Activated CD8-positive, alpha-beta memory T cell treated with anti-CD3 and anti-CD28 coated beads for 36 hours (primary cell): ENCODE results near the gene DOCK3. TPM values are rescaled to one million over a fixed set of nuclear protein-coding genes. Genes with fewer than 3 reads are reported as not detected.
"Not testable (repeated sequence)": the region's sequence is repeated elsewhere in the genome, so short reads cannot be mapped to it uniquely, and the experiment has no call there.

Source experiments
- CTCF ChIA-PET: fragments of 350-600 bp; sonication (Branson Sonifier 250); formaldehyde crosslinking; loops from one replicate; lab custom pipeline; 2021; ENCODE audit warnings: antibody characterized with exemption; lab: Charles Lee
- POLR2A ChIA-PET: fragments of 350-600 bp; sonication (Branson Sonifier 250); formaldehyde crosslinking; loops from one replicate; lab custom pipeline; 2021; ENCODE audit warnings: antibody characterized with exemption; lab: Charles Lee
- total RNA-seq, 2 experiments: library from RNA; stranded (reverse); gene quantifications; one replicate each; pipeline ENCODE4 v1.2.3, GENCODE V29; 2021

Gene DOCK3
- total RNA-seq, 2 experiments from 2014 or later, result 2.1 to 2.5 TPM

- POLR2A ChIA-PET, CTCF ChIA-PET: not testable (repeated sequence)
Measured at GRCh38 chr3:51199296-51199695, 524.6 kb downstream of the DOCK3 start.

GRCh38 chr3:51216291-51216690 is 541.6 kb downstream of the DOCK3 start:
- POLR2A ChIA-PET, result no interaction called here
- CTCF ChIA-PET, result interaction anchor here (0.6 kb wide), 1 partner anchor 398 kb away, joined by 3 read pairs; no protein-coding TSS in a partner anchor

- ChIA-PET CTCF (no interaction called here), POLR2A (no interaction called here)
Measured at GRCh38 chr3:51221959-51222358, 547.2 kb downstream of the DOCK3 start.

GRCh38 chr3:51224283-51224682 is 549.6 kb downstream of the DOCK3 start:
- ChIA-PET POLR2A (no interaction called here), CTCF (no interaction called here)

- CTCF ChIA-PET, result no interaction called here
Measured at GRCh38 chr3:51224843-51225242, 550.1 kb downstream of the DOCK3 start.

GRCh38 chr3:51242939-51243338 is 568.2 kb downstream of the DOCK3 start:
- CTCF ChIA-PET, result no interaction called here
- POLR2A ChIA-PET, result no interaction called here

More at GRCh38 chr3:51224843-51225242, 550.1 kb downstream of the DOCK3 start:
- POLR2A ChIA-PET, result no interaction called here

GRCh38 chr3:51243924-51244323 is 569.2 kb downstream of the DOCK3 start:
- CTCF ChIA-PET, result no interaction called here
- POLR2A ChIA-PET, result no interaction called here

GRCh38 chr3:51245867-51246266 is 571.1 kb downstream of the DOCK3 start:
- ChIA-PET CTCF (interaction anchor here (0.7 kb wide), 1 partner anchor 1316 kb away, joined by 3 read pairs; the partner anchor contains the start of gene MON1A), POLR2A (no interaction called here)

- ChIA-PET CTCF (no interaction called here), POLR2A (no interaction called here)
Measured at GRCh38 chr3:51257870-51258269, 583.1 kb downstream of the DOCK3 start.

- CTCF ChIA-PET, POLR2A ChIA-PET: not testable (repeated sequence)
Measured at GRCh38 chr3:51264166-51264565, 589.4 kb downstream of the DOCK3 start.

GRCh38 chr3:51268132-51268531 is 593.4 kb downstream of the DOCK3 start:
- POLR2A ChIA-PET, result no interaction called here
- CTCF ChIA-PET, result no interaction called here

GRCh38 chr3:51269466-51269865 is 594.7 kb downstream of the DOCK3 start:
- ChIA-PET POLR2A (no interaction called here), CTCF (no interaction called here)

GRCh38 chr3:51270559-51270958 is 595.8 kb downstream of the DOCK3 start:
- ChIA-PET CTCF (no interaction called here), POLR2A (no interaction called here)

- POLR2A ChIA-PET, result no interaction called here
Measured at GRCh38 chr3:51271172-51271571, 596.4 kb downstream of the DOCK3 start.

GRCh38 chr3:51274052-51274451 is 599.3 kb downstream of the DOCK3 start:
- POLR2A ChIA-PET, result no interaction called here
- CTCF ChIA-PET, result no interaction called here

More at GRCh38 chr3:51271172-51271571, 596.4 kb downstream of the DOCK3 start:
- CTCF ChIA-PET, result interaction anchor here (0.6 kb wide), 1 partner anchor 48 kb away, joined by 3 read pairs; no protein-coding TSS in a partner anchor

- CTCF ChIA-PET, result no interaction called here
- POLR2A ChIA-PET, result no interaction called here
Measured at GRCh38 chr3:51275111-51275805, 600.5 kb downstream of the DOCK3 start.

GRCh38 chr3:51276046-51276445 is 601.3 kb downstream of the DOCK3 start:
- ChIA-PET POLR2A (no interaction called here), CTCF (no interaction called here)

GRCh38 chr3:51279448-51279847 is 604.7 kb downstream of the DOCK3 start:
- ChIA-PET CTCF (no interaction called here), POLR2A (no interaction called here)

- POLR2A ChIA-PET, result no interaction called here
- CTCF ChIA-PET, result no interaction called here
Measured at GRCh38 chr3:51280176-51280575, 605.4 kb downstream of the DOCK3 start.

GRCh38 chr3:51282931-51283330 is 608.2 kb downstream of the DOCK3 start:
- ChIA-PET POLR2A (no interaction called here), CTCF (no interaction called here)

- CTCF ChIA-PET, result no interaction called here
- POLR2A ChIA-PET, result no interaction called here
Measured at GRCh38 chr3:51283421-51283820, 608.7 kb downstream of the DOCK3 start.
